NCI-H345 treated with DMSO at 0.1 percent for 48 hours (cell line): ENCODE results near the gene SIGLEC11.
"Not testable (repeated sequence)": the region's sequence is repeated elsewhere in the genome, so short reads cannot be mapped to it uniquely, and the experiment has no call there.

Experiments used
- DNase-seq: peaks from one replicate; lab custom pipeline; 2025; ENCODE audit not compliant: unreplicated experiment; lab: John Stamatoyannopoulos, UW

The SIGLEC11 gene

DNA sequence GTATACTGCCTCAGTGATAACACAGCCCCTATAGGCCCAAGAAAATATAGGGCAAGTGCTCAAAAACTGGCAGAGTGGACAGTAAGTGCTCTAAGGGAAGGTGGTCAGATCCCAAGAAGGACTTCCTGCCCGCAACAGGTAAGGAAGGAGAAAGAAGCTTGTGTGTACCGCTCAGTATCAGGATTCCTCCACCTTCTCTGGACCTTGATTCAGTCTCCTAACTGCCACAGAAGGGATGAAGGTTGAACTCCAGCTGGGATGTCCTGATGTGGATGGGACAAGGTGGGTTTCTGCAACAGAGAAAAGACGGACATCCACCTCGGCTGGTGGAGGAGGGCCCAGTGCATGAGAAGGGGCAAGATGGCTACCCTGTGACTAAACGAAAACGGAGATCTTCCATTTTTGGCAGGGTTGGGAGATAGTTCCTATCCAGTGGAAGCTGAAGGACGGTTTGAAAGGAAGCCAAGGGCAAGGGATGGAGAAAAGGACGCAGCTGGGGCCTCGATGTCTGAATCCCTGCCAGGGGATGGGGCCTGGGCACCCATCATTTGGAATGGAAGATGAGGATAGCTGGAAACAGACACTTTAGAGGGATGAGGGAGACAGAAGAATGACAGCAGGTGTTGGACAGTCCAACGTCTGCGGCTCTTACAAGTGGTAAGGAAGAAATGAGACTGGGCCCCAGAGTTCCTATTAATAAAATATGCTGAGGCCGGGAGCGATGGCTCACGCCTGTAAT lies 33.3 kb downstream of the SIGLEC11 start:
- no peak for DNase-seq

DNA sequence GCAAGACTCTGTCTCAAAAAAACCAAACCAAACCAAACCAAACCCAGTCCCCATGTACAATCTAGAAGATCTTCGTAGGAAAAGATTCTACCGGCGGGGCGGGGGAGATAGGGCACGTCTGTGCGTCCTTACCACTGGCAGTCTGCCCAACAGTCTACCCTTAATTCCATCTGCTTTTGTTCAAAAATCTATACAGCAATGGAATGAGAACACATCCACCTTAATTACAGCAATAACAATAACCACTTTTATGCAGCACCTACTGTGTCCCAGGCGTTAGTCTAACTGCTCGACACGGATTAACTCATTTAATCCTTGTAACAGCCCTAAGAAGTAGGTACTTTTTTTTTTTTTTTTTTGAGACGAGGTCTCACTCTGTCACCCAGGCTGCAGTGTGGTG lies 34.5 kb downstream of the SIGLEC11 start:
- no peak for DNase-seq

DNA sequence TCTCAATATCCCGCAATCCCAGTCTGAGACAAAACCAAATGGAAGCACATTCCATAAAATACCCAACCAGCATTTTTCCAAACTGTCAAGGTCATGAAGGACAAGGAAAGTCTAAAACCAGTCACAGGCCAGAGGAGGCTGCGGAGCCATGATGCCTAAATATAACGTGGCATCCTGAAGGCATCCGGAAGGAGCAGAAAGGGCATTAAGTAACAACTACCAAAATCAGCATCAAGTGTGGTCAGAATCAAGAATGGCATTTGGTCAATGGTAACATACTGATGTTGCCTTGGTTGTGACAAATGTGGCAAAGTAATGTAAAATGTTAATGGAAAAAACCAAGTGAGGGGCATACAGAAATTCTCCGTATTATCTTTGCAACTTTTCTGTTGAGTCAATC lies 35.5 kb downstream of the SIGLEC11 start:
- no peak for DNase-seq

DNA sequence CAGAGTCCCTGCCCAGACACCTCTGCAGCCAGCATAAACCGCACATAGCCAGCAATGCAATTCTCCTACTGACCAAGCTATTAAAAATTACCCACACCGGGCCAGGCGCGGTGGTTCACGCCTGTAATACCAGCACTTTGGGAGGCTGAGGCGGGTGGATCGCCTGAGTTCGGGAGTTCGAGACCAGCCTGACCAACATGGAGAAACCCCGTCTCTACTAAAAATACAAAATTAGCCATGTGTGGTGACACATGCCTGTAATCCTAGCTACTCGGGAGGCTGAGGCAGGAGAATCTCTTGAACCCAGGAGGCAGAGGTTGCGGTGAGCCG lies 36.1 kb downstream of the SIGLEC11 start:
- DNase-seq: not testable (repeated sequence)

DNA sequence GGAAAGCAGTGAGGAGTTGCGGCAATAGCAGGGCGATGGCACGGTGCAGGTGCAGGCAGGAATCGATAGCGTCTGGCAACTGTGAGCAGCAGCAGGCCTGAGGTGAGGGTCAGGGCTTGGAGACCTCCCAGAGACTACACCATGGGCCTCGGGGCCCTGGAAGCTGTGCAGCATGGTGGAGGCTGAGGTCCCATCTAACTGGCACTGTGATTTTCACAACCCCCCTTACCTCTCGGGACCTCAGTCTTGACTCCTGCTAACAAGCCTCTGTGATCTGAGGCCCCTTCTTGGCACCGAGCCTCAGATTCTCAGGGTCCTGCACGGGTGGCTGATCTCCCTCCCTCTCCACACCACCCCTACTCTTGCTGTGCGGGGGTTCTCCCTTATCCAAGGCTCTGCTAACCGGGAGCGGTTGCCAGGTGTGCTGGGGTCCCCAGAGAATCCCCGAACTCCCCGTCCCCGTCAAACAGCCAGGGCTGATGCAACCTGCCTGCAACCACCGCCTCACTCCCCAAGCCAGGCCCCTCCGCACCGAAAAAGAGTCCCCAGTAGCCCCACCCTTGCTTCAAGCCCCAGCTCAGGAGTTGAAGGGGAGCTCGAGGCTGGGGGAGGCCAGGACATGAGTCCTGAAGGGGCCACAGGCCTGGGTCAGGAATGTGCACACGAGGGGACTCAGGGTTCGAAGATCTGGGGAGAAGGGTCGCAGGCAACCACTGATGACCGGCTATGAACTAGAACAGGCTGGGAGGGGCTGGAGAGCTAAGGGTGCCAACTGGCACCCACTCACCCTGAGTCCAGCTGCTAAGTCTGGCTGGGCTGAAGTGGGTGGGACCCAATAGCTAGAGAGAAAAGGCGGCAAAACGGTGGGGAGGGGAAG lies 36.7 kb downstream of the SIGLEC11 start:
- DNase-seq: no peak

DNA sequence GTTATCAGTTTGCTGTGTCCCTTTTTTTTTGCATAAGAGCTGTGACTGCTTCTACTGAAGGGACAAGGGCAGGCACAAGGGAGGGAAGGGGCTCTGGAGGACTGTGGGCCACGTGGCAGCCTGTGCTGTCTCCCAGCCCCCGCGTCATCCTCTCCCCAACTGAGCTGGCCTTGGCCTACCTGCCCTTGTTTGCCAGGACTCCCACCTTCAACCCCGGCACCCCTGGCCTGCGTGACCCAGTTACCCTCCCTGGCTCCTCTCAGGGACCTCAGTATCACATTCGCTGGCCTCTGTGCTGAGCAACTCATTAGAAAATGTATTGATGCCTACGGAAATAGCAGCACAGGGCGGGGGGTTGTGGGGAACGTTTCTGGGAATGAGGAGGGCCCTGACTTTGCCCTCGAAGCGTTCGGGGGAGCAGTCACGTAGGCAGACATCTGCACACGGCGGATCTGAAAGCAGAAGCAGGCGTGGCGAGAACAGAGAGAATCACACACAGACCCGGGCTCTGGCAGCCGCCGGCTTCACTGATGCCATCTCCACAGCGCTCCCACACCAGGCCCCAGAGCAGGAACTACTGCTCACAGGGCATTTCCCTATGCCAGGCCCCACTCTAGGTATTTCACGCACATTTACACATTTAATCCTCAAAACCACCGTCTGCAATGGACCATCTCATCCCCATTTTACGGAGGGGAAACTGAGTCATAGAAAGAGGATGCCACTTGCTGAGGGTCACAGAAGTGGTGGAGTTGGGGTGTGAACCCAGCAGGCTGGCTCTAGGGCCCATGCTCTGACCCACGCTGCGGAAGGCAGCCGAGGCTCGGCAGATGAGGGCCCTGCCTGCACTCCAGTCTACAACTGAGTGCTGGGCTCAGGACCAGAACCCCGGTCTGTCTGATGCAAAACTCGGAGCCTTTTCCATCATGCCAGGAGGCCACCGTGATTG lies 37.6 kb downstream of the SIGLEC11 start:
- DNase-seq: no peak

DNA sequence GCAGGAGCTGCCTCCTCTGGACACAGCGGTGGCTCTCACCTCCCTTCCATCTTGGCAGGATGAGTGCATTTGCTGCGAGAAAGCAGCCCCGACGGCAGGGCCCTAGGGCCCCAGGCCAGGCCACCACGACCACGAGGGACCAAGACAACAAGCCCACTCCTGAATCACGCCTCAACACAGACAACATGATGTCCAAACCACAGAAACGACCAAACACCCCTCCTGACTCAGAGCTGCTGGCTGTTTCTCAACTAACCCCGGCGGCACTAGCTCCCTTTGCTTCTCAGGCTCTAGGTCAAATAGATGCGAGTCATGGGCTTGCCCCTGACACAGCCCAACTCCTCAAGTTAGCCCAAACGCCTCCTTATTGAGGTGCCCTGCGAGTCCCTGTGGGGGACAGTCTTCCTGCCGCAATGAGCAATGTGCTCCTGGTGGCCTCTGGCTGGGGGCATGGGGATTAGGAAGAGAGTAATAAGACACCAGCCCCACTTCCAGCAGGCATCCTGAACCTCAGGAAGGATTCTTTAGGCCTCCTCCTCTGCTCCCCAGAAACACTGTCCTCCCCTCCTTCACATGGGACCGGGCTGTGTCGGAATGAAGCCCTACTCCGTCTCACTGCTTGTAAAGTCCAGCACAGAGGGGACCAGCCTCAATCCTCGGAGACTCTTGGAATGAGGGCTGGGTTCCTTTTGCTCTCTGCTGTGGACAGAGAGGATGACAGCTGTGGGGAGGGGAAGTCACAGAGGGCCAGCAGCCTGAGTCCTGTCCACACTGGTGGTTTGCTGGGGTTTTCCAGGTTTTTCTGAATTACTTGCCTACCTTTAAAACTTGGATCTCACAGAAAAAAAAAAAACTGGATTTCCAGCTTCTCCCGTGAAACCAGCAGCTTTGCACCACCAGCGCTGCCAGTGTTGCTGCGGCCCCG lies 38.8 kb downstream of the SIGLEC11 start:
- no peak for DNase-seq

DNA sequence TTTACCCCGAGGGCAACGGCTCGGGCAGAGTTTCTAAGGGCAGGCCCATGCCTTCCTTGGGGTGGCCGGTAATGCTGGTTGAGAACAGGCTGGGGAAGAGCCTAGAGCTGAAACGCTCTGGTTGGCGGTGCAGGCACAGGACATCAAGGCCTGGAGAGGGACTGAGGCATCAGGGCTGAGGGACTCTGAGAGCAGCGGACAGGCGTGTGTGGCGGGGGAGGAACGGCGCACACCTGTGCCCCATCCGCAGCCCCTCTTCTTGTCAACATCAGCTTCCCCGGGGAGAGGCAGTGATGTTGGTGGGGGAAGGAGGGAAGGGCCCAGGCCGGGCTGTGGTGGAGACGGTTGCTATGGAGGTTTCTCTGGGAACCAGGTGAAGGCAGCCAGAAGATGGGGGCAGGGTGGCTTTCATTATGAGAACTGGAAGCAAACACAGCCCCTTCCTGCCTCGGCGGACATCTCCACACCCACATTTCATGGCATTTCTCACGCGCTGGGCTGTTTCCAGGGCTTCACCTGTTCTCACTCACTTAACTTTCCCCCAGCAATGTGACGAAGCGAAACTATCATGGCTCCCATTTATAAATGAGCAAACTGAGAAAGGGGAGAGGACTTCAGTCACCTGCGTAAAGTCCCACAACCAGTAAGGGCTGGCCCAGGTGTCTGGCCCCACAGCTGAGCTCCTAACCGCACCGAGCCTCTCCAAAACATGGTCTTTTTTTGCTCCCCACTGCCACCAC lies 40.2 kb downstream of the SIGLEC11 start:
- DNase-seq: no peak

DNA sequence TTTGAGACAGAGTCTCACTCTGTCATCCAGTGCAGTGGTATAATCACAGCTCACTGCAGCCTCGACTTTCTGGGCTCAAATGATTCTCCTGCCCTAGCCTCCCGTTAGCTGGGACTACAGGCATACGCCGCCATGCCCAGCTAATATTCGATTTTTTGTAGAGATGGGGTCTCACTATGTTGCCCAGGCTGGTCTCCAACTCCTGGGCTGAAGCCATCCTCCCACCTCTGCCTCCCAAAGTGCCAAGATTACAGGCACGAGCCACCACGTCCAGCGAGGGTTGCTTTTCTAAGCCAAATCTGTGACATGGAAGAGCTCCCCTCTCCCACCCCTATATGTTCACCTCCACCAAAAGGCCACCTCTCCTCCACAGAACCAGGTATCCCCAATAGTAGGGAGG lies 42.9 kb downstream of the SIGLEC11 start:
- DNase-seq: no peak

DNA sequence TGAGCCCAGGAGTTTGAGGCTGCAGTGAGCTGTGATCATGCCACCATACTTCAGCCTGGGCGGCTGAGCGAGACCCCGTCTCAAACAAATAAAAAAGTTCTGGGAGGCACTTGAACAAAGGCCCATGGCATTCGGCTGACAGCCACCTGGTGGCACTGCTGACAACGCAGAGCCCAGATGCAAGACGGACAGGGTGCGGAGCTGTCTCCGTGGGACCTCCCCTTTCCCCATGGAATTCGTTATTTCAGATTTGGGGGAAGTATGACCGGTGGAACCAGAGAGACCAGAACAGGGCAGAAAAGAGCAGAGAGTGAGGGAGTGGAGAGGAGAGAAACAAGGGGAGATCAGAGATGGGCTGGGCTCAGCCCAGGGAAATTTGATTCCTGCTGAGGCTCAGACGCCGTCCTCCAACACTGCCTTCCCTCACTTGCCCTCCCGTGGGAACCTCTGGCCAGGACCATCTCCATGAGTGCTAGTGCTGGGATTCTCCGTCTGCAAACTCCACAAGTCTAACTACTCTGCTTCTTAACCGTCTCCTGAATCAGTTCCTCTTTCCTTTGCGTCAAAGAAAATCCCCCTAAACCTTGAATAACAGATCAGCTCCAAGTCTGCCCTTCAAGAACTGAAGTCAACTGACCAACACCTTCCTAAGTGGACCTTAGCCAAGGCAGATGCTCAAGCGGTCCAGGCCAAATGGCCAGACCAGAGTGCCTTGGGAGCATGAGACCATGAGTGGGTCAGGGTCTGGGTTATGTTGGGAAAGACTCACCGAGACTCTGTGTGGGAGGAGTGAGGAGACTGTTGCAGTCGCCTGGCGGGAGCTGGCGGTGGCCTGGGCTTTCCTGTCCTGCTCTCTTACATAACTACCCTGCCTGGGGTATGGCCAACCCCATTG lies 43.9 kb downstream of the SIGLEC11 start:
- DNase-seq: no peak

DNA sequence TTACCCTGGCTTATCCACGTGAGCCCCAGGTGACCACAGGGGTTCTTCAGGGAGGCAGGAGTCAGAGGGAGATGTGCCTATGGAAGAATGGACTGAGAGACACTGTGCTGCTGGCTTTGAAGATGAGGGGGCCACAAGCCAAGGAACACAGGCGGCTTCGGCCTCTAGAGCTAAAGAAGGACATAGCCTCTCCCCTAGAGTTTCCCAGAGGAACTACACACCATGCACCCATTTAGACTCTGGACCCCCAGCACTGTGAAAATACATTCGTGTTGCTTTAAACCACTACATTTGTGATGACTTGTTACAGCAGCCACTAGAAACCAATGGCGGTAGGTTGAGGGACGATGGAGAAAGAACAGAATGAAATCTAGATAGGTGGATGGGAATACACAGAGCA lies 45.7 kb downstream of the SIGLEC11 start:
- DNase-seq: no peak

DNA sequence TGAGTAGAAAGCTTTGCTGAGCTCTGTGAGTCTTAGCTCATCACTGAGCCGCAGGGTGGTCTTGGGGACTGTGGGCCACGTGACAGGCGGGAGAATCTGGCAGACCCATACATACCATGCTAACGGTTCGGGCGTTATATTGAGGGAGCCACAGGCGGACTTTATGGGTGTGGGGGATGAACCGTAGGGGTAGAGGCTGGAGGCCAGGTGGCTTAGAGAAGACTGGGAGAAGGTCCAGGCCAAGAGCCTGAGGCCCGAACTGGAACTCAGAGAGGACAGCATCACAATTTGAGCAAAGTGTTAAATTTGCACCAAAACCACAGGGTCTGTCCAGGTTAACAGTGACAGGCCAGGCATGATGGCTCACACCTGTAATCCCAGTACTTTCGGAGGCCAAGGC lies 47.3 kb downstream of the SIGLEC11 start:
- DNase-seq: no peak

DNA sequence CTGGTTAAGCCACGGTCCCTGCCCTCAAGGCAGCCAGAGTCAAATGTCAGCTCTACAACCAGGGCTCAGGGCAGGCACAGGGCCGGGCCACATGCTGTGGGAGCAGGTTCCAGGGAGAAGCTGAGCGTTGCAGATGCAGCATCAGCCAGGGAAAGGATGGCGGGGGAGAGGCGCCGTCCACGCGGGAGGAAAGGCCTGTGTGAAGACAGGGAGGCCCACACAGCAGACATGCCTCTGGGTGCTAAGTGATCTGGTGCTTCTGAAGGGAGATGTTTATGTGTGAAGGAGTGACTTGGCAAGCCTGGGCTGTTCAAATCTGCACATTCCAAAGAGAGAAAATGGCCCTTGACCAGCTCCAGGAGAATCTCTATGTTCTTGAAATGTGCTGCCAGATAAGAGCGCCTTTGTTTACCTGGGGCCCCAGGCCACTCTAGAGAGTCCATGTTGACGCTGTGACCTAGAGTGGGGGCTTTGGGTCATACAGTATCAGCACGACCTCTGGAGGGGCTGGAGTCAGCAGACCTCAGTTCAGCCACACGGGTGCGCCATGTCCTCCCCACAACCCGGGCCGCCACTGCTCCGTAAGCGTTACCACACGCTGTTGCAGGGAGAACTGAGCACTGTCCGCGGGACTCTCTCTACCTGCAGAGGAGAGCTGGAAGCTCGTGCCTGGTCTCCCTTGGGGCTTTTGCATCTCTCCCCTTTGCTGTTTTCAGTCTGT lies 47.8 kb downstream of the SIGLEC11 start:
- no peak for DNase-seq

DNA sequence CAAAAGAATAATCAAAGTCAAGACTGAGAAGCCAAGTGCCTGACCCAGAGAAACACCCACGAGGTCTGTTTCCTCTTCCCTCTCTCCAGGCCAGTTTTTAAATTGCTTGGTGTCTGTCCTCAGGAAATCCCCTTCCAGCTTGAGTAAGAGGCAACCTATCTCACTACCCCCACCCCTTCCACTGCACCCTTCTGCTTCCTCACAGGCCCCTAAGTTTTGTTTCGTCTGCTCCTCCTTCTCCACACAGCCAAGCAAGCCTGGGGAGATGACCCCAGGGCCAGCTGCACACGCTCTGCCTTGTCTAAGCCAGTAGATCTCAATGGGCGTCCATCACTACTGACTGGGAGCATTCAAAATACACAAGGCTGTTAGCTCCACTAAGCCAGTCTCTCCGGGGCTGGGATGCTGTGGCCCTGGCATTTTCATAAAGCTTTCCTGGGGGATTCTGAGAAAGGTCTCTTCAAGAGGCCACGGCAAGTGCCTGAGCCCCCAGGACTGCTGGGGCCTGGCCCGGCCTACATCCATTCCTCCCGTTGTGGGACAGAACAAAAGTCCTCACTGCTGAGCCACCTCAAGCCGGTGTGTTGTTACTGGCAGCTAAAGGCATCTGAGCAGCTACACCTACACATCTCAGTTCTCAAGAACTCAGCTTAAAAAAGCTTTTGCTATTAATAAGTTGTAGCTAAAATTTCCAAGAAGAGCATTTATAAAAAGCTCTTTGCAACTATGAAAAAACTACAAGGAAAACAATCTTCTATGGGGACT lies 49.4 kb downstream of the SIGLEC11 start:
- DNase-seq: no peak

DNA sequence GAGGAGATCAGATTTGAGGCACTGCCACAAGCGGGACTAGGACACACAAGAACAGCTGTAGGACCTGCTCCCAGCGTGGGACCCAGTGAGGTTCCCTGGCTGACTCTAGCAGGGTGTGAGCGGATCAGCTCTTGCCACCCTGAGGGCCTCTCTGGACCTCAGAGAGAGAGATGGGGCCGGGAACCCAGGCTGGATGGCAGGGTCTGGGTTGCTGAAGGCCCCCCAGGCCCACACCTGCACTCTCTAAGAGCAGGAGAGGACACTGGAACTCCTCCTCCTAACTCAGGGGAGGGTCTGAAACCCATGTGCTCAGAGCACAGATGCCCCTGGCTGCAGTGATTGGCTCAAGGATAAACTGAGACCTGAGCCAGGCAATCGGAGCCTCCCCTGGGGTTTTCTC lies 50.8 kb downstream of the SIGLEC11 start:
- DNase-seq: no peak

DNA sequence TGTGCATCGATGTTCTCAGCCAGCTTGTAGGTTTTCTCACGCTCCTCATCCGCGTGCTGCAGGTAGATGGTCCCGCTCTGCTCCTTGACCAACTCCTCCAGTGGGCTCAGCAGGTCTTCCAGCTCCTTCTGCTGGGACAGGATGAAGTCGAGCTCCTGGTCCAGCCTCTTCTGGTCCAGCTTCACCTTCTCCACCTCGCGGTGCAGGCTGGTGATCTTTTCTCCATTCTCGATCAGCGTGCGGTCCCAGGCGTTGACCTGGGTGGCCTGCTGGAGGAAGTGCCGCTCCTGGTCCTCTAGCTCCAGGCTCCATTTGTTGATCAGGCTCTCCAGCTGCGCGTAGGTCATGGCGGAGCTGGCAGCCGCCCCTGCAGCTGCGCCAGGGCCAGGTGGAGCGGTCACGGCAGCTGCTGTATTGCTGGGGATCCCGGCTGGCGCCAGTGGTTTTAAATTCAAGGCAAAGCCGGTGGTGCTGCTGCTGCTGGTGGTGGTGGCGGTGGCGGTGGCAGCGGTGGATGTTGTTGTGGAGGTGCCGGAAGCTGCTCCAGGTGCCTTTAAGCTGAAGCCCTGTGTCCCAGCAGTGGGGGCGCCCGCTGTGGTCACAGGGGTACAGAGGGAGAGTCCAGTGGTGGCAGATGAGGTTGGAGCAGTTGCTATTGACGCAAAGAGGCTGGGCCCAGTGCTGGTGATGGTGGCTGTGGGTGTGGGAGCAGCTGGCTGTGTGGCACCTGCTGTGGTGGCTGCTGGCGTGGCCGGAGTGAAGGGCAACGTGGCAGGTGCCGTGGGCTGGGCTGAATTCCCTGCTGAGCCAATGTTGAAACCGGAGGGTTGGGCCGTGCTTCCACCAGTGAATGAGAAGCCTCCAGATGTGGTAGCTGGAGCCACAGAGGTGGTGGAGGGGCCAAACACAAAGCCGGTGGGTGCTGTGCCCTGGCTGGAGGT lies 52.2 kb downstream of the SIGLEC11 start:
- DNase-seq: no peak
